Esophagus squamous epithelium (tissue), 5 donors: ENCODE results near the gene HRCT1. TPM values are rescaled to one million over a fixed set of nuclear protein-coding genes. Genes with fewer than 3 reads are reported as not detected.
A peak's percentile ranks its signal among the peaks of the same experiment; 100 is the strongest.

ENCODE experiments used
- DNase-seq: peaks from one replicate; lab custom pipeline; 2025; lab: John Stamatoyannopoulos, UW
- H3K27ac ChIP-seq, 4 donors: fragments of 200-600 bp; sonication (generic); one replicate each; pipeline ENCODE4 v1.5.1; 2016 to 2019; ENCODE audit warnings: mild to moderate bottlenecking in 1 of 4
- H3K27me3 ChIP-seq, 4 donors: fragments of 200-600 bp; sonication (generic); 1 replicate in 3 of 4; 2 replicates in 1 of 4; pipeline versions ENCODE4 v1.5.1 to v1.6.0; 2017 to 2021; ENCODE audit warnings: antibody characterized with exemption in 1 of 4
- H3K36me3 ChIP-seq, 3 donors: fragments of 200-600 bp; sonication (generic); one replicate each; pipeline ENCODE4 v1.5.1; 2016 to 2019
- H3K4me1 ChIP-seq, 3 donors: fragments of 200-600 bp; sonication (generic); one replicate each; pipeline ENCODE4 v1.5.1; 2017 to 2019
- H3K4me3 ChIP-seq, 4 donors: fragments of 200-600 bp; sonication (generic); 1 replicate in 3 of 4; 2 replicates in 1 of 4; pipeline ENCODE4 v1.5.1; 2016 to 2019; ENCODE audit warnings: mild to moderate bottlenecking in 2 of 4, moderate library complexity in 1 of 4
- H3K9me3 ChIP-seq, 3 donors: fragments of 200-600 bp; sonication (generic); one replicate each; pipeline ENCODE4 v1.5.1; 2016 to 2019
- CTCF ChIP-seq, 6 experiments: fragments of 450-650 bp in 4 of 6; fragments of 200-600 bp in 2 of 6; sonication (generic) in 2 of 6; IDR thresholded peaks; one replicate each; pipeline ENCODE4 v1.5.1; 2016 to 2019; ENCODE audit warnings: antibody characterized with exemption in 6 of 6, mild to moderate bottlenecking in 4 of 6, moderate library complexity in 4 of 6
- POLR2A ChIP-seq, 4 donors: fragments of 450-650 bp; IDR thresholded peaks; one replicate each; pipeline ENCODE4 v1.6.1; 2017; ENCODE audit warnings: antibody characterized with exemption in 4 of 4, mild to moderate bottlenecking in 4 of 4, moderate library complexity in 3 of 4
- WGBS, 2 donors: methylation state at CpG; one replicate each; pipeline ENCODE4 v1.1.5; 2018; 5-methylcytosine and 5-hydroxymethylcytosine counted together
- intact Hi-C: fragments of 100-400 bp; cut with DNase I; formaldehyde crosslinking; loops from one replicate; pipeline ENCODE4 v1.15.0; 2022
- total RNA-seq, 4 donors: library from RNA; depleted of rRNA; stranded (reverse); fragments of >200 nt; gene quantifications; one replicate each; pipeline ENCODE4 v1.1.0, GENCODE V29; 2016
- donor health status: DM: yes; HTN: yes; CAD: no.

The HRCT1 gene
- total RNA-seq, 4 donors from 2014 or later: 0.70 to 4.6 TPM; not detected in 2

- Histone ChIP-seq H3K27ac (peak overlapping the region; percentile 69 to 95 (median 90)), H3K36me3 (no peaks in the 10 kb centered on the region), H3K4me1 (peaks cover 45 to 89% (median 58%) of the 10 kb centered on the region in 3 donors), H3K9me3 (no peaks in the 10 kb centered on the region), H3K4me3 (peak overlapping the region in 3 of 4 donors; percentile 22 to 56 (median 25)), H3K27me3 (peaks cover 0 to 5% (median 0%) of the 10 kb centered on the region in 4 donors)
- intact Hi-C loops: no loop called here
- no peak for DNase-seq
- 26 to 43% methylated on average over 6 to 11 of the region's 13 CpGs for WGBS, 2 donors
- TF ChIP-seq POLR2A (IDR thresholded peaks at IDR 0.05) (no peak), CTCF (IDR thresholded peaks at IDR 0.05) (no peak)
Measured at GRCh38 chr9:35907711-35908503, 1.9 kb downstream of the HRCT1 start.

GRCh38 chr9:35908504-35909125 lies 2.6 kb downstream of the HRCT1 start:
- DNase-seq: no peak
- Histone ChIP-seq H3K4me3 (peak overlapping the region in 1 of 4 donors; percentile 56), H3K4me1 (peaks cover 45 to 83% (median 58%) of the 10 kb centered on the region in 3 donors), H3K27me3 (peaks cover 0 to 5% (median 0%) of the 10 kb centered on the region in 4 donors), H3K9me3 (no peaks in the 10 kb centered on the region), H3K36me3 (no peaks in the 10 kb centered on the region), H3K27ac (peak overlapping the region; percentile 69 to 95 (median 90))
- whole genome bisulfite sequencing, 2 donors: 55 to 71% methylated on average over 8 to 9 of the region's 9 CpGs
- intact Hi-C loops: no loop called here
- TF ChIP-seq POLR2A (IDR thresholded peaks at IDR 0.05) (peak in 1 of 4 donors; percentile 5), CTCF (IDR thresholded peaks at IDR 0.05) (no peak)

- Histone ChIP-seq H3K36me3 (no peaks in the 10 kb centered on the region), H3K4me1 (peaks cover 45 to 78% (median 58%) of the 10 kb centered on the region in 3 donors), H3K4me3 (peak within 1 kb of the TSS in 1 of 4 donors; percentile 56), H3K9me3 (no peaks in the 10 kb centered on the region), H3K27ac (peak within 1 kb of the TSS; percentile 69 to 95 (median 90)), H3K27me3 (peaks cover 0 to 5% (median 0%) of the 10 kb centered on the region in 4 donors)
- WGBS, 2 donors: 65 to 80% methylated on average over 6 to 10 of the region's 11 CpGs
- intact Hi-C loops: no loop called here
- no peak for DNase-seq
- TF ChIP-seq CTCF (IDR thresholded peaks at IDR 0.05) (no peak), POLR2A (IDR thresholded peaks at IDR 0.05) (no peak)
Measured at GRCh38 chr9:35909274-35909673, 3.3 kb downstream of the HRCT1 start, which contains the start of gene SPAAR. TSS of gene SPAAR (plus strand) at chr9:35909490. CDS start at chr9:35910464, 974 bp downstream.

- H3K27me3 ChIP-seq: peaks cover 0 to 5% (median 0%) of the 10 kb centered on the region in 4 donors
- H3K9me3 ChIP-seq: no peaks in the 10 kb centered on the region
- H3K4me3 ChIP-seq: peak overlapping the region in 1 of 4 donors; percentile 10
- peaks cover 45 to 78% (median 56%) of the 10 kb centered on the region in 3 donors for H3K4me1 ChIP-seq
- WGBS, 2 donors: 91% methylated on average over 8 to 22 of the region's 34 CpGs
- no peak for DNase-seq
- intact Hi-C loops: no loop called here
- H3K36me3 ChIP-seq: no peaks in the 10 kb centered on the region
- no peak for TF ChIP-seq POLR2A (IDR thresholded peaks at IDR 0.05)
- TF ChIP-seq CTCF (IDR thresholded peaks at IDR 0.05): no peak
- peak overlapping the region; percentile 69 to 95 (median 90) for H3K27ac ChIP-seq
Measured at GRCh38 chr9:35909687-35910612, 3.9 kb downstream of the HRCT1 start.
